Cardiac fibroblast (primary cell): ENCODE data around the gene STOX2.

Experiments
- DNase-seq, 2 donors: peaks; one replicate each; pipeline versions ENCODE4 v3.0.0 to v3.0.0-alpha.2; 2010; ENCODE audit warnings: low read depth in 2 of 2
- H3K4me3 ChIP-seq, 2 donors: replicated peaks in 1 of 2; 1 replicate in 1 of 2; 2 replicates in 1 of 2; pipeline ENCODE4 v1.5.1; 2011; ENCODE audit warnings: low read depth in 2 of 2, low read length in 2 of 2, mild to moderate bottlenecking in 2 of 2, moderate library complexity in 1 of 2
- CTCF ChIP-seq: IDR thresholded peaks from one replicate; pipeline ENCODE4 v1.5.1; 2011; ENCODE audit warnings: low read depth, mild to moderate bottlenecking, low read length, inconsistent platforms

STOX2 gene

GRCh38 chr4:183987987-183988392, 82.9 kb downstream of the STOX2 start:
- H3K4me3 ChIP-seq: peak overlapping the region; percentile 35 to 37

GRCh38 chr4:183988874-183989273, 83.8 kb downstream of the STOX2 start:
- no peak for DNase-seq
- no peak for TF ChIP-seq CTCF
- no peak overlapping the region for H3K4me3 ChIP-seq

More at GRCh38 chr4:183987987-183988392, 82.9 kb downstream of the STOX2 start:
- no peak for TF ChIP-seq CTCF
- peak; percentile 87 to 90 for DNase-seq

- no peak overlapping the region for H3K4me3 ChIP-seq
- TF ChIP-seq CTCF: no peak
- DNase-seq: peak; percentile 73 to 78
Measured at GRCh38 chr4:183989461-183989860, 84.4 kb downstream of the STOX2 start.

GRCh38 chr4:183989931-183990330, 84.8 kb downstream of the STOX2 start:
- no peak overlapping the region for H3K4me3 ChIP-seq
- no peak for TF ChIP-seq CTCF
- peak; percentile 16 to 48 for DNase-seq

- no peak overlapping the region for H3K4me3 ChIP-seq
- no peak for DNase-seq
- no peak for TF ChIP-seq CTCF
Measured at GRCh38 chr4:183993676-183994075, 88.6 kb downstream of the STOX2 start.

GRCh38 chr4:183995570-183995969, 90.5 kb downstream of the STOX2 start:
- DNase-seq: peak; percentile 47 to 53
- TF ChIP-seq CTCF: no peak
- peak overlapping the region in 1 of 2 donors; percentile 9 for H3K4me3 ChIP-seq

- TF ChIP-seq CTCF: no peak
- DNase-seq: peak; percentile 53 to 78
Measured at GRCh38 chr4:183996868-183997267, 91.8 kb downstream of the STOX2 start.

More at GRCh38 chr4:183996868-183997267, 91.8 kb downstream of the STOX2 start:
- H3K4me3 ChIP-seq: no peak overlapping the region
